BE2C (cell line): Measurements from ENCODE around the gene GALNT8.
"Not testable (repeated sequence)": the region's sequence is repeated elsewhere in the genome, so short reads cannot be mapped to it uniquely, and the experiment has no call there.

Experiments used
- DNase-seq: peaks from one replicate; pipeline ENCODE4 v3.0.0-alpha.2; 2020
- H3K27me3 ChIP-seq: fragments of 250-450 bp; sonication (Bioruptor Pico); 2 replicates; pipeline ENCODE4 v1.5.1; 2020; ENCODE audit warnings: mild to moderate bottlenecking
- H3K36me3 ChIP-seq: fragments of 250-450 bp; sonication (Bioruptor Pico); 2 replicates; pipeline ENCODE4 v1.5.1; 2020; ENCODE audit warnings: mild to moderate bottlenecking
- H3K4me1 ChIP-seq: fragments of 250-450 bp; sonication (Bioruptor Pico); 2 replicates; pipeline ENCODE4 v1.5.1; 2020
- H3K4me3 ChIP-seq: 2 replicates; pipeline ENCODE4 v1.5.1; 2011; ENCODE audit warnings: low read depth, low read length
- H3K9me3 ChIP-seq: fragments of 250-450 bp; sonication (Bioruptor Pico); 2 replicates; pipeline ENCODE4 v1.5.1; 2020
- CTCF ChIP-seq: IDR thresholded peaks from 2 replicates; pipeline ENCODE4 v1.5.1; 2012; ENCODE audit warnings: mild to moderate bottlenecking, low read depth, low read length

The GALNT8 gene

GRCh38 chr12:4738541-4738940 lies 18.3 kb downstream of the GALNT8 start:
- H3K4me1 ChIP-seq: no peaks in the 10 kb centered on the region
- no peaks in the 10 kb centered on the region for H3K27me3 ChIP-seq
- H3K36me3 ChIP-seq: no peaks in the 10 kb centered on the region
- no peak overlapping the region for H3K4me3 ChIP-seq
- H3K9me3 ChIP-seq: no peaks in the 10 kb centered on the region
- no peak for DNase-seq
- TF ChIP-seq CTCF: no peak

GRCh38 chr12:4742416-4742970 lies 22.3 kb downstream of the GALNT8 start:
- no peak for TF ChIP-seq CTCF
- H3K9me3 ChIP-seq: no peaks in the 10 kb centered on the region
- H3K4me1 ChIP-seq: no peaks in the 10 kb centered on the region
- no peak for DNase-seq
- no peak overlapping the region for H3K4me3 ChIP-seq
- H3K36me3 ChIP-seq: no peaks in the 10 kb centered on the region
- peaks cover 7% of the 10 kb centered on the region for H3K27me3 ChIP-seq

GRCh38 chr12:4743046-4743445 lies 22.8 kb downstream of the GALNT8 start:
- DNase-seq: no peak

GRCh38 chr12:4744709-4745108 lies 24.5 kb downstream of the GALNT8 start:
- H3K36me3 ChIP-seq: no peaks in the 10 kb centered on the region
- H3K9me3 ChIP-seq: no peaks in the 10 kb centered on the region
- no peak for DNase-seq
- no peak for TF ChIP-seq CTCF
- no peaks in the 10 kb centered on the region for H3K4me1 ChIP-seq
- H3K27me3 ChIP-seq: peaks cover 7% of the 10 kb centered on the region
- H3K4me3 ChIP-seq: no peak overlapping the region

More at GRCh38 chr12:4743046-4743445, 22.8 kb downstream of the GALNT8 start:
- Histone ChIP-seq H3K4me1 (no peaks in the 10 kb centered on the region), H3K27me3 (peaks cover 7% of the 10 kb centered on the region), H3K4me3 (no peak overlapping the region), H3K36me3 (no peaks in the 10 kb centered on the region), H3K9me3 (no peaks in the 10 kb centered on the region)
- no peak for TF ChIP-seq CTCF

GRCh38 chr12:4745249-4745648 lies 25.0 kb downstream of the GALNT8 start:
- H3K27me3 ChIP-seq: peaks cover 7% of the 10 kb centered on the region
- TF ChIP-seq CTCF: no peak
- no peak overlapping the region for H3K4me3 ChIP-seq
- no peaks in the 10 kb centered on the region for H3K9me3 ChIP-seq
- DNase-seq: no peak
- H3K36me3 ChIP-seq: no peaks in the 10 kb centered on the region
- no peaks in the 10 kb centered on the region for H3K4me1 ChIP-seq

GRCh38 chr12:4751654-4752053 lies 31.5 kb downstream of the GALNT8 start:
- not testable (repeated sequence) for H3K4me1 ChIP-seq, DNase-seq, H3K36me3 ChIP-seq, H3K9me3 ChIP-seq, H3K4me3 ChIP-seq, H3K27me3 ChIP-seq

GRCh38 chr12:4762773-4763172 lies 42.6 kb downstream of the GALNT8 start:
- no peaks in the 10 kb centered on the region for H3K36me3 ChIP-seq
- H3K4me1 ChIP-seq: no peaks in the 10 kb centered on the region
- DNase-seq: no peak
- TF ChIP-seq CTCF: no peak
- no peaks in the 10 kb centered on the region for H3K27me3 ChIP-seq
- H3K4me3 ChIP-seq: no peak overlapping the region
- no peaks in the 10 kb centered on the region for H3K9me3 ChIP-seq
